ENCODE results near the gene IL31. TPM values are rescaled to one million over a fixed set of nuclear protein-coding genes. Genes with fewer than 3 reads are reported as not detected.

Gene IL31
- total RNA-seq, 2 experiments from 2014 or later: not detected

- CTCF ChIA-PET (ENCODE audit: unreplicated experiment): no interaction called here
- Histone ChIP-seq H4K20me1 (ENCODE audit: insufficient read depth, low read length) (no peaks in the 10 kb centered on the region), H3K9me3 (ENCODE audit: low read length) (no peaks in the 10 kb centered on the region), H3K4me2 (ENCODE audit: low read length) (no peak overlapping the region), H2AFZ (ENCODE audit: low read length) (no peak overlapping the region), H3K9me2 (ENCODE audit: insufficient read depth, low read length) (no peaks in the 10 kb centered on the region), H3K4me1 (ENCODE audit: insufficient read depth, low read length, poor library complexity, severe bottlenecking) (peaks cover 4% of the 10 kb centered on the region), H3K4me3 (ENCODE audit: low read depth, low read length, poor library complexity, severe bottlenecking) (no peak overlapping the region), H3K36me3 (ENCODE audit: insufficient read depth, low read length) (no peaks in the 10 kb centered on the region), H3K79me2 (ENCODE audit: insufficient read depth, low read depth, low read length) (no peaks in the 10 kb centered on the region), H3K27ac (ENCODE audit: low read depth, low read length, poor library complexity, severe bottlenecking) (no peak overlapping the region)
- BruUV-seq (replicated peaks): no TSS peak
- no peak for DNase-seq (ENCODE audit: low spot score)
- POLR2A ChIA-PET: no interaction called here
- intact Hi-C loops (cut with micrococcal nuclease; ENCODE audit: unreplicated experiment): loop anchor here (5.0 kb wide), 3 partner anchors 43 to 278 kb away; partner anchors contain the start of gene CFAP251
- TF ChIP-seq EZH2phosphoT487 (IDR thresholded peaks at IDR 0.05; ENCODE audit: borderline replicate concordance, low read depth, low read length): no peak
- TF ChIP-seq CTCF (conservative IDR thresholded peaks at IDR 0.05; ENCODE audit: low read length): no peak
Observed at GRCh38 chr12:122194804-122195203, 20.8 kb upstream of the IL31 start.

GRCh38 chr12:122192441-122192840 lies 18.4 kb upstream of the IL31 start:
- intact Hi-C loops (cut with micrococcal nuclease; ENCODE audit: unreplicated experiment): loop anchor here (5.0 kb wide), 3 partner anchors 40 to 275 kb away; partner anchors contain the start of gene CFAP251
- BruUV-seq (replicated peaks): no TSS peak
- TF ChIP-seq EZH2phosphoT487 (IDR thresholded peaks at IDR 0.05; ENCODE audit: borderline replicate concordance, low read depth, low read length): no peak
- TF ChIP-seq CTCF (conservative IDR thresholded peaks at IDR 0.05; ENCODE audit: low read length): no peak
- H3K9me3 ChIP-seq (ENCODE audit: low read length): no peaks in the 10 kb centered on the region
- CTCF ChIA-PET (ENCODE audit: unreplicated experiment): no interaction called here
- H3K79me2 ChIP-seq (ENCODE audit: insufficient read depth, low read depth, low read length): no peaks in the 10 kb centered on the region
- H3K9me2 ChIP-seq (ENCODE audit: insufficient read depth, low read length): no peaks in the 10 kb centered on the region
- H2AFZ ChIP-seq (ENCODE audit: low read length): no peak overlapping the region
- H3K36me3 ChIP-seq (ENCODE audit: insufficient read depth, low read length): no peaks in the 10 kb centered on the region
- H3K4me3 ChIP-seq (ENCODE audit: low read depth, low read length, poor library complexity, severe bottlenecking): no peak overlapping the region
- H4K20me1 ChIP-seq (ENCODE audit: insufficient read depth, low read length): no peaks in the 10 kb centered on the region
- H3K27ac ChIP-seq (ENCODE audit: low read depth, low read length, poor library complexity, severe bottlenecking): no peak overlapping the region
- DNase-seq (ENCODE audit: low spot score): no peak
- POLR2A ChIA-PET: no interaction called here
- H3K4me1 ChIP-seq (ENCODE audit: insufficient read depth, low read length, poor library complexity, severe bottlenecking): peaks cover 4% of the 10 kb centered on the region
- no peak overlapping the region for H3K4me2 ChIP-seq (ENCODE audit: low read length)

GRCh38 chr12:122190842-122191668 lies 17.0 kb upstream of the IL31 start:
- POLR2A ChIA-PET: interaction anchor here (0.6 to 1.3 kb wide), 4 partner anchors 19 to 1654 kb away, joined by 3 to 6 read pairs (median 6); no protein-coding TSS in a partner anchor
- peak; percentile 79 for DNase-seq (ENCODE audit: low spot score)

More at GRCh38 chr12:122190842-122191668, 17.0 kb upstream of the IL31 start:
- intact Hi-C loops (cut with micrococcal nuclease; ENCODE audit: unreplicated experiment): loop anchor here (1.0 to 5.0 kb wide), 4 partner anchors 39 to 274 kb away; partner anchors contain the start of gene CFAP251
- BruUV-seq (replicated peaks): no TSS peak
- CTCF ChIA-PET (ENCODE audit: unreplicated experiment): interaction anchor here (0.6 kb wide), 2 partner anchors 35 to 227 kb away, joined by 3 to 9 read pairs; partner anchors contain the start of gene DIABLO
- Histone ChIP-seq H3K79me2 (ENCODE audit: insufficient read depth, low read depth, low read length) (no peaks in the 10 kb centered on the region), H3K9me3 (ENCODE audit: low read length) (no peaks in the 10 kb centered on the region), H3K4me1 (ENCODE audit: insufficient read depth, low read length, poor library complexity, severe bottlenecking) (no peaks in the 10 kb centered on the region), H2AFZ (ENCODE audit: low read length) (no peak overlapping the region), H3K4me2 (ENCODE audit: low read length) (no peak overlapping the region), H3K27ac (ENCODE audit: low read depth, low read length, poor library complexity, severe bottlenecking) (no peak overlapping the region), H3K4me3 (ENCODE audit: low read depth, low read length, poor library complexity, severe bottlenecking) (no peak overlapping the region), H4K20me1 (ENCODE audit: insufficient read depth, low read length) (no peaks in the 10 kb centered on the region), H3K36me3 (ENCODE audit: insufficient read depth, low read length) (no peaks in the 10 kb centered on the region), H3K9me2 (ENCODE audit: insufficient read depth, low read length) (no peaks in the 10 kb centered on the region)
- TF ChIP-seq CTCF (conservative IDR thresholded peaks at IDR 0.05; ENCODE audit: low read length) (peak; percentile 92), EZH2phosphoT487 (IDR thresholded peaks at IDR 0.05; ENCODE audit: borderline replicate concordance, low read depth, low read length) (no peak)

Measured in OCI-LY7 (cell line).